ENCODE measurements around the gene KIF25. TPM values are rescaled to one million over a fixed set of nuclear protein-coding genes. Genes with fewer than 3 reads are reported as not detected.
A peak's percentile ranks its signal among the peaks of the same experiment; 100 is the strongest.
"Not testable (repeated sequence)": the region's sequence is repeated elsewhere in the genome, so short reads cannot be mapped to it uniquely, and the experiment has no call there.

KIF25 gene
- total RNA-seq, 4 donors from 2014 or later: 0.16 to 1.0 TPM; not detected in 2

GRCh38 chr6:168001029-168001332 lies 3.5 kb downstream of the KIF25 start:
- Histone ChIP-seq H3K27me3 (peaks cover 0 to 3% (median 0%) of the 10 kb centered on the region in 3 donors), H3K36me3 (no peaks in the 10 kb centered on the region), H3K9me3 (no peaks in the 10 kb centered on the region), H3K4me3 (no peak overlapping the region), H3K27ac (no peak overlapping the region), H3K4me1 (no peaks in the 10 kb centered on the region)
- in situ Hi-C loops (cut with MboI; ENCODE audit: low sequenced_read_pairs in 4 of 4) (no loop called here), intact Hi-C loops (cut with DNase I; ENCODE audit: low total_unique reads) (no loop called here)
- DNase-seq (no peak), ATAC-seq (no peak)
- TF ChIP-seq, protein P1, sequence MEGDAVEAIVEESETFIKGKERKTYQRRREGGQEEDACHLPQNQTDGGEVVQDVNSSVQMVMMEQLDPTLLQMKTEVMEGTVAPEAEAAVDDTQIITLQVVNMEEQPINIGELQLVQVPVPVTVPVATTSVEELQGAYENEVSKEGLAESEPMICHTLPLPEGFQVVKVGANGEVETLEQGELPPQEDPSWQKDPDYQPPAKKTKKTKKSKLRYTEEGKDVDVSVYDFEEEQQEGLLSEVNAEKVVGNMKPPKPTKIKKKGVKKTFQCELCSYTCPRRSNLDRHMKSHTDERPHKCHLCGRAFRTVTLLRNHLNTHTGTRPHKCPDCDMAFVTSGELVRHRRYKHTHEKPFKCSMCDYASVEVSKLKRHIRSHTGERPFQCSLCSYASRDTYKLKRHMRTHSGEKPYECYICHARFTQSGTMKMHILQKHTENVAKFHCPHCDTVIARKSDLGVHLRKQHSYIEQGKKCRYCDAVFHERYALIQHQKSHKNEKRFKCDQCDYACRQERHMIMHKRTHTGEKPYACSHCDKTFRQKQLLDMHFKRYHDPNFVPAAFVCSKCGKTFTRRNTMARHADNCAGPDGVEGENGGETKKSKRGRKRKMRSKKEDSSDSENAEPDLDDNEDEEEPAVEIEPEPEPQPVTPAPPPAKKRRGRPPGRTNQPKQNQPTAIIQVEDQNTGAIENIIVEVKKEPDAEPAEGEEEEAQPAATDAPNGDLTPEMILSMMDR (IDR thresholded peaks at IDR 0.05 in 4 of 5, conservative IDR thresholded peaks at IDR 0.05 in 1 of 5): no peak
- TF ChIP-seq POLR2A (IDR thresholded peaks at IDR 0.05): no peak

DNA sequence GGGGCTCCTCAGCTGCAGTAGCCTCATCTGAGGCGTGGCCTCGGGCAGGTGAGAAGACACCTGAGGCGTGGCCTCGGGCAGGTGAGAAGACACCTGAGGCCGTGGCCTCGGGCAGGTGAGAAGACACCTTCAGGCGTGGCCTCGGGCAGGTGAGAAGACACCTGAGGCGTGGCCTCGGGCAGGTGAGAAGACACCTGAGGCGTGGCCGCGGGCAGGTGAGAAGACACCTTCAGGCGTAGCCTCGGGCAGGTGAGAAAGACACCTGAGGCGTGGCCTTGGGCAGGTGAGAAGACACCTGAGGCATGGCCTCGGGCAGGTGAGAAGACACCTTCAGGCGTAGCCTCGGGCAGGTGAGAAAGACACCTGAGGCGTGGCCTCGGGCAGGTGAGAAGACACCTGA lies 4.0 kb downstream of the KIF25 start:
- H3K4me3 ChIP-seq; intact Hi-C loops (cut with DNase I; ENCODE audit: low total_unique reads); in situ Hi-C loops (cut with MboI; ENCODE audit: low sequenced_read_pairs in 4 of 4); H3K27ac ChIP-seq; H3K4me1 ChIP-seq; H3K9me3 ChIP-seq; DNase-seq; H3K36me3 ChIP-seq; ATAC-seq; H3K27me3 ChIP-seq: not testable (repeated sequence)

GRCh38 chr6:168002804-168003203 lies 5.3 kb downstream of the KIF25 start:
- intact Hi-C loops (cut with DNase I; ENCODE audit: low total_unique reads): no loop called here
- ATAC-seq (no peak), DNase-seq (no peak)
- Histone ChIP-seq H3K36me3 (no peaks in the 10 kb centered on the region), H3K27ac (peak overlapping the region in 1 of 4 donors; percentile 56), H3K9me3 (no peaks in the 10 kb centered on the region), H3K27me3 (peaks cover 0 to 3% (median 0%) of the 10 kb centered on the region in 3 donors), H3K4me3 (no peak overlapping the region), H3K4me1 (no peaks in the 10 kb centered on the region)
- no peak for TF ChIP-seq POLR2A (IDR thresholded peaks at IDR 0.05)
- TF ChIP-seq, protein P1 (IDR thresholded peaks at IDR 0.05 in 4 of 5, conservative IDR thresholded peaks at IDR 0.05 in 1 of 5): no peak
- in situ Hi-C loops (cut with MboI; ENCODE audit: low sequenced_read_pairs in 4 of 4): no loop called here

DNA sequence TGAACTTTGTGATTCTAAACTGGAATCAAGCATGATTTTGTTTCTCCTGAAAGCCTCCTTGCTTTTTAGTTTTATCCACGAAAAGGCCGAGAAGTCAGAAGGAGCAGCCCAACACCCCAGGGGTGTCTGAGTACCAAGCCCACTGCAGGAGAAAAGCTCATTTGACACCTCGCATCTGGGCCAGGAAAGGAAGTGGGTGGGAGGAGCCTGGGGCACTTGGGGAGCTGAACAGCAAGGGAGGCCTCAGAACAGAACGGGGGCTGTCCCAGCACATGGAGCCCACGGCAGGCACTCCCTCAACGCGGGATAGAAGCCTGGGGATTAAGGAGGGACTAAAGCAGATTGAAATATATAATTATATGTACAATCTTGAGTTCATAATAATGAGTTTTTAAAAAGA lies 6.6 kb downstream of the KIF25 start:
- Histone ChIP-seq H3K27me3 (peaks cover 0 to 3% (median 0%) of the 10 kb centered on the region in 3 donors), H3K36me3 (no peaks in the 10 kb centered on the region), H3K9me3 (no peaks in the 10 kb centered on the region), H3K4me3 (no peak overlapping the region), H3K4me1 (no peaks in the 10 kb centered on the region), H3K27ac (peak overlapping the region in 3 of 4 donors; percentile 7 to 56 (median 43))
- intact Hi-C loops (cut with DNase I; ENCODE audit: low total_unique reads): no loop called here
- TF ChIP-seq, protein P1 (IDR thresholded peaks at IDR 0.05 in 4 of 5, conservative IDR thresholded peaks at IDR 0.05 in 1 of 5): no peak
- no peak for TF ChIP-seq POLR2A (IDR thresholded peaks at IDR 0.05)
- DNase-seq (no peak), ATAC-seq (no peak)
- in situ Hi-C loops (cut with MboI; ENCODE audit: low sequenced_read_pairs in 4 of 4): no loop called here

- no peaks in the 10 kb centered on the region for H3K9me3 ChIP-seq
- no peak overlapping the region for H3K27ac ChIP-seq
- TF ChIP-seq, protein P1 (IDR thresholded peaks at IDR 0.05 in 4 of 5, conservative IDR thresholded peaks at IDR 0.05 in 1 of 5): no peak
- no peak for TF ChIP-seq POLR2A (IDR thresholded peaks at IDR 0.05)
- no peak for DNase-seq
- H3K4me3 ChIP-seq: no peak overlapping the region
- H3K36me3 ChIP-seq: no peaks in the 10 kb centered on the region
- ATAC-seq: no peak
- H3K27me3 ChIP-seq: peaks cover 0 to 3% (median 0%) of the 10 kb centered on the region in 3 donors
- intact Hi-C loops (cut with DNase I; ENCODE audit: low total_unique reads) (no loop called here), in situ Hi-C loops (cut with MboI; ENCODE audit: low sequenced_read_pairs in 4 of 4) (no loop called here)
- no peaks in the 10 kb centered on the region for H3K4me1 ChIP-seq
Observed at GRCh38 chr6:168004945-168005344, 7.5 kb downstream of the KIF25 start.

Measured in gastrocnemius medialis (tissue), 4 donors.